Mononuclear cell (primary cell): ENCODE results near the gene PRMT9. TPM values are rescaled to one million over a fixed set of nuclear protein-coding genes. Genes with fewer than 3 reads are reported as not detected.

Source experiments
- H3K27me3 ChIP-seq: 2 replicates; pipeline ENCODE4 v1.6.0; 2011; ENCODE audit warnings: low read length, control low read depth; ENCODE audit not compliant: insufficient read depth
- H3K4me1 ChIP-seq: 2 replicates; pipeline ENCODE4 v1.5.1; 2011; ENCODE audit warnings: mild to moderate bottlenecking, low read length, control low read depth; ENCODE audit not compliant: insufficient read depth
- H3K4me3 ChIP-seq: 2 replicates; pipeline ENCODE4 v1.5.1; 2011; ENCODE audit warnings: mild to moderate bottlenecking, low read length, moderate library complexity
- H3K9me3 ChIP-seq: 2 replicates; pipeline ENCODE4 v1.5.1; 2011; ENCODE audit warnings: low read depth, mild to moderate bottlenecking, control low read depth, low read length
- total RNA-seq: library from RNA; depleted of rRNA; stranded (reverse); fragments of >200 nt; gene quantifications from one replicate; pipeline ENCODE4 v1.2.3, GENCODE V29; 2012

The PRMT9 gene
- total RNA-seq, 1 donor = 19.3 TPM

DNA sequence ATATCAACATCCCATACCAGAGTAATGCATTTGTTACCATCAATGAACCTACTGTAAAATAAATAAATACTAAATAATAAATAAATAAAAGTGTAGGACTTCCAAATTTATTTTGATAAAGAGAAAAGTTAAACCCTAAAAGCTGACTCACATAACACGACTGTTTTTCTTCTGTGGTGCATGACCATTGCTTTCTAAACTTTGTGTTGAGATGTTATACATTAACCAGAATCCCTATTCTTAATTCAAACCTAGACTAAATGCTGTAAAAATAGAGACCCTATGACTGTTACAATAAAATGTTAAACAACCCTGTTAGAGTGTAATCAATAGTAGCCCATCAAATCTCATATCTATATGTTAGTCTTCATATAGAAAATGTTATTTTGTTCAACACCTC is 20.9 kb upstream of the PRMT9 start:
- Histone ChIP-seq H3K27me3 (peaks cover 2% of the 10 kb centered on the region), H3K4me1 (no peaks in the 10 kb centered on the region), H3K9me3 (no peaks in the 10 kb centered on the region), H3K4me3 (no peak overlapping the region)

DNA sequence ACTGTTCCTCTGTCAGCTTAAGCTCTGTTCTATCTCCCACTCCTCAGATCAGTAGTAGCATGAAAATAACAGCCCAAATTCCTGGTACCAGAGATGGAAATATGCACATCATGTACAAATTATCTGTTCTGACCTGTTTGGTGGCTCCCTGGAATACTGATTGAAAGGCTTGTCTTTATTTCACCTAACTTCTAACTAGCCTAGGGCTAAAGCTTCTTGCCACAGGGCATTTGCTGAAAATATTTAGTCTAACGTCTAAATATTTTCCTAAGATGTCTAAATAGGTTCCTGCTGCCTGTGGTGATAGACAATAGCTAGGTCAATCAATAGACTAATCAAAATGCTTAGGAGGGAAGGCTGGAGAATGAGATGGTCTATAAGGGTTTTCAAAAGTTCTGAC is 12.9 kb upstream of the PRMT9 start:
- H3K4me3 ChIP-seq = no peak overlapping the region
- H3K9me3 ChIP-seq = no peaks in the 10 kb centered on the region
- no peaks in the 10 kb centered on the region for H3K4me1 ChIP-seq
- peaks cover 2% of the 10 kb centered on the region for H3K27me3 ChIP-seq

DNA sequence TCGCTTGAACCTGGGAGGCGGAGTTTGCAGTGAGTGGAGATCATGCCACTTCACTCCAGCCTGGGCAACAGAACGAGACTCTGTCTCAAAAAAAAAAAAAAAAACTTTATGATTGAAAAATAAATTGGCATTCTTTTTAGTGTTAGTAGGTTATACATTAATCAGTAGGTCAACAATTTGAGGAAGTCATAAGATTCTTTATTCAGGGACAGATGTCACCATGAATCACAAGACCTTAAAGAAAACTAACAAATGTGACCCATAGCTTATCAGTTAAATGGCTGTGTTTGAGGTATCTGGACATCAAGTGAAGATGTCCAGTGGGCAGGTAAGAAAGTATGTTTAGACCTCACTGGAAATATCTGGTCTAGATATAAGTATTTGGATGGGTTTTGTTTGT is 9.3 kb upstream of the PRMT9 start:
- no peaks in the 10 kb centered on the region for H3K27me3 ChIP-seq
- H3K4me3 ChIP-seq = no peak overlapping the region
- no peaks in the 10 kb centered on the region for H3K4me1 ChIP-seq
- H3K9me3 ChIP-seq = no peaks in the 10 kb centered on the region

DNA sequence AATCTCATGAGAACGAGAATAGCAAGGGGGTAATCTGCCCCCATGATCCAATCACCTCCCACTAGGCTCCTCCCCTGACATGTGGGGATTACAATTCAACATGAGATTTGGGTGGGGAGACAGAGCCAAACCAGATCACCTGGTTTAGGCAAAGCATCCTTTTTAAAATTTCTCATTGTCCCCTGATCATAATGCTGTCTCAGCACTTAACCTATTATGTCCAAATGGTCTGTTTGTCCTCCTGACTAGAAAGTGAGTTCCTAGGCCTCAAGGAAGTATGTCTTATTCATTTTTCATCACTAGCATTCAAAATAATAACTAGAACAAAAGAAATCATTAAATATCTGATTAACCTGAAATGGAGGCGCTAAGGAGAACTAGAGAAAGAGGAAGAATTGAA is 7.9 kb upstream of the PRMT9 start:
- no peaks in the 10 kb centered on the region for H3K4me1 ChIP-seq
- H3K27me3 ChIP-seq = no peaks in the 10 kb centered on the region
- no peaks in the 10 kb centered on the region for H3K9me3 ChIP-seq
- H3K4me3 ChIP-seq = no peak overlapping the region

DNA sequence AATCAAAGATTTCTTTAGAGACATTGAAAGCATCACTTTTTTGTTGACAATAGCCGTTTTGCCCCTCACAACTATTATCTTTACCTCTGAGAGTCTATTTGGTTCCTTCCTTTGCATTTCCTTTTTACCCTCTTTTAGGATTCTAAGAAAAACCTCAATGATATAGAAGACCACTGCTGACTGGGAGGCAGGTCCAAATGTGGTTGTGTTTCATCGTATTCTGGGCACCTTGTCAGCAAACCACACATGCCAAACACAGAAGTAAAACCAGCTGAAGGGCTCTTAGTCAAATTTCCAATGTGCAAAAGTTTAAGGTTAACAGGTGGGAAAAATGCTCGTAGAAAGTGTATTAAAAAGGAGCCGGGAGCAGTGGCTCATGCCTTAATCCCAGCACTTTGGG is 5.1 kb upstream of the PRMT9 start:
- Histone ChIP-seq H3K9me3 (no peaks in the 10 kb centered on the region), H3K4me3 (no peak overlapping the region), H3K27me3 (no peaks in the 10 kb centered on the region), H3K4me1 (peaks cover 6% of the 10 kb centered on the region)

DNA sequence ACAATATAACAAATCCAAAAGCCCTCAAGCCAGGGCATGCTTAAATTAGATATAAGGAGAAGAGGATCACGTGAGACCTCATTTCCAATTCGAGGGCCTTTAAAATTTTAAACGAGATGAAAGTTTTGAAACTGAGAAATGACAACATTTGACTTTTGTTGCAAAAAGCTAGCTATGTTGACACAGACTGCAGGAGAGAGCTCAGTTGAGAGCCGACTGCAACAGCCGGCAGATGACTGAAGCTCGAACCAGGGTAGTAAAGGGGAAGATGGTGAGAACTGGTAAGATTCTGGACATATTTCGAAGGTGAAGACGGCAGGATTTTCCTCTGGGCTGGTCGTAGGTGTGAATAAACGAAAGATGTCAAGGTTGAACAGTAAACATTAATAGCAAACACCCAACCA is 773 bp downstream of the PRMT9 start:
- peaks cover 17% of the 10 kb centered on the region for H3K4me1 ChIP-seq
- H3K27me3 ChIP-seq = no peaks in the 10 kb centered on the region
- peak overlapping the region; percentile 89 for H3K4me3 ChIP-seq
- no peaks in the 10 kb centered on the region for H3K9me3 ChIP-seq

DNA sequence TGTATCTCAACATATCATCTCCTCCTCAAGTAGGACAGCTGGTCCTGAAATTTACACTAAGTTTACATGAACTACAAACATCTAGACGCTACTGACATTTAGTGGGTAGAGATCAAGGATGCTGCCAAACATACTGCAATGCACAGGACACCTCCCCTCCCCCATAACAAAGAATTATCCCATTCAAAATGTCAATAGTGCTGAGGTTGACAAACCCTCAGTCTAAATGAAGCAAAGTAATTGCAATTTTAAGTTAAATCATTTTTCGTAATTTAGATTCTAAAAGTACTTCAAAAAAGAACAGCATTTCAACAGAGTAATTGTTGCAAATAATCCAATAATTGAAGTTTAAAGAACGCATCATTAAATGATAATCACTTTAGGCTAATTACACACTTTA is 1.2 kb downstream of the PRMT9 start:
- no peak overlapping the region for H3K4me3 ChIP-seq
- H3K4me1 ChIP-seq = peaks cover 17% of the 10 kb centered on the region
- no peaks in the 10 kb centered on the region for H3K9me3 ChIP-seq
- H3K27me3 ChIP-seq = no peaks in the 10 kb centered on the region

DNA sequence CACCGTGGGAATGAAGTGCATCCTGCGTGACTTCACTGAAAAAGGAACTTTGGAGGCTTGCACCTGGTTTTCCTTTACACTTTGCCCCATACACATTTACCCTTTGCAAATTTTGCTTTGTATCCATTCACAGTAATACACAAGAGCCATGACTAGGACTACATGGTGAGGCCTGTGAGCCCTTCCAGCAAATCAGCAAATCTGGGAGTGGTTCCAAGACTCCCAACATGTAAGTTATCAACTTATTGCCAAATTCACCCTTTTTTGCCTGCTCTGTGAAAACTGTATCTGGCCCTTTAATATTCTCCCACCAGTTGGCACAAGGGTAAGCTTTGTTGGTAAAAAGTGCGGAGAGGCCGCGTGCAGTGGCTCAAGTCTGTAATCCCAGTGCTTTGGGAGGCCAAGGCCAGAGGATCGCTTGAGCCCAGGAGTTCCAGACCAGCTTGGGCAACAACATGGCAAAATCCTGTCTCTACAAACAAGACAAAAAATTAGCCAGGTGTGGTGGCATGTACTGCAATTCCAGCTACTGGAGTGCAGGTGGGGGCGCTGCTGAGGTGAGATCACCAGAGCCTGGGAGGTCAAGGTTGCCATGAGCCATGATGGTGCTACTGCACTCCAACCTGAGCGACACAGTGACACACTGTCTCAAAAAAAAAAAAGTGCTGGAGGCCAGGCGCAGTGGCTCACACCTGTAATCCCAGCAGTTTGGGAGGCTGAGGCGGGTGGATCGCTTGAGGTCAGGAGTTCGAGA is 5.0 kb downstream of the PRMT9 start:
- Histone ChIP-seq H3K9me3 (no peaks in the 10 kb centered on the region), H3K27me3 (no peaks in the 10 kb centered on the region), H3K4me1 (peaks cover 11% of the 10 kb centered on the region), H3K4me3 (no peak overlapping the region)

DNA sequence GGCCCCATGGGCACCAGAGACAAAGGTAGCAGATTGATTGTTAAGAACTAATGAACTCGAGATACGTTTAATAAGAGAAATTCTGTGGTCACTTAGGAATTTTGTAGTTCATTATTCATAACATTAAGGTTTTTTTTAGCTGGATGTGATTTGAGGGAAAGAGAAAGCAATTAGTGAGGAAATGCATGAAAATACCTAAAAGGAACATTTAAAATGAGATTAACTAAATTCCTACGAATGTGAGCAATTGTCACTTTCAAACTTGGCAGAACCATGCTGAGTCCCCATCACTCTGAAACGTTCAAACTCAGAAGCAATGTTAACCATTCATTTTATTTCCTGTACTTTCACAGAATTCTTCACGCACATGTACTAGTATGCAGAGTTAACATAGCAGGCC is 5.9 kb downstream of the PRMT9 start:
- H3K4me3 ChIP-seq = no peak overlapping the region

DNA sequence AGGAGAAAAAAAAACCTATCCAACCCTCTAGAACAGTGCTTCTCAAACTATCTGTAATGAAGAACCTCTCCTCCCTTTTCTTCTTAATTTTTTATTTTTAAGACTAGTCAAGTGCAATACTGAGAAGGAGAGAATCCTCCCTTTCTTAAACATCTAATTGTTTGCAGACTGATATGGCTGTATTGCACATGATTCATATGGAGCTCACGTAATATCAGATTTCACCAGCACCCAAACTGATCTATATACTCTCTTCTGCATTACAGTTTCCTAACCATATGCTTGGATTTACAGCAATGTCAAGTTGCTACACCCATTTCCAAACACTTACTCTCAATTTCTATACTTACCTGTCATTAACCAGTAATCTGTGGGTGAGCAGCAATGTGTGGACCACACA is 9.5 kb downstream of the PRMT9 start:
- H3K9me3 ChIP-seq = no peaks in the 10 kb centered on the region
- H3K27me3 ChIP-seq = no peaks in the 10 kb centered on the region
- no peak overlapping the region for H3K4me3 ChIP-seq
- no peaks in the 10 kb centered on the region for H3K4me1 ChIP-seq

More for the DNA sequence above, 5.9 kb downstream of the PRMT9 start:
- peaks cover 7% of the 10 kb centered on the region for H3K4me1 ChIP-seq
- H3K27me3 ChIP-seq = no peaks in the 10 kb centered on the region
- H3K9me3 ChIP-seq = no peaks in the 10 kb centered on the region

DNA sequence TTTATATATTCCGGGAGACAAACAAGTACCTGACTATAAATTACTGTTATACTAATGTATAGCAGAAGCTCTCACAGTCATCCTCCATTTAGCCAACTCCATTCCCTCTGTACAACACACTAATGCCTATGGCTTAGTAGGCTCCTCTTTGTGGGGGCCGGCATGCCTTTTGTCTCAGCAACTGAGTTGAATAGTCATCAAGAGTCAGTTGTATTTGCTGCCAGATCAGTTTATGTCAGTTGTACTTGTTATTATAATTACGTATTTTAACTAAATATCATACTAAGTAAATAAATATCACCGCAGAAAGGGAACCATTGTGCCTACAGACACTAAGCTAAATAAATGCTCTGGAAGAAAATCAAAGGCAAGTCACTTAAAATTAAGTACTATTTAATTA is 9.9 kb downstream of the PRMT9 start:
- Histone ChIP-seq H3K4me3 (no peak overlapping the region), H3K4me1 (no peaks in the 10 kb centered on the region)

DNA sequence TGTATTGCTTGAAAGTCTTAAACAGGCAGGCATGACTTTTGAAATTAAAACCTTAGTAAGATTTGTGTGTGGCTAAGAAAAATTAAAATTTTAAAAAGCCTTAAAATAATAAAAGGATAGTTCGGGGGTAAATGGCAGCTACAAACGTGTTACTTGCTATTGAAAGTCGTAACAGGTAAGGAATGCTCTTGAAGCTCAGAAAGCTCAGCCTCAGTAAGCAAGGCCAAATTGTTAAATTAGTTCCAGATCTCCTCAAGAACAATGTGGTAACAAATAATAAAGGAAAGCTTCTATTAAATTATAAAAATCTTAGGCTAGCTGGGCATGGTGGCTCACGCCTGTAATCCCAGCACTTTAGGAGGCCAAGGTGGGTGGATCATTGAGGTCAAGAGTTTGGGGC is 25.5 kb downstream of the PRMT9 start:
- Histone ChIP-seq H3K27me3 (no peaks in the 10 kb centered on the region), H3K4me3 (no peak overlapping the region), H3K4me1 (no peaks in the 10 kb centered on the region)

More for the DNA sequence above, 9.9 kb downstream of the PRMT9 start:
- Histone ChIP-seq H3K27me3 (no peaks in the 10 kb centered on the region), H3K9me3 (no peaks in the 10 kb centered on the region)

DNA sequence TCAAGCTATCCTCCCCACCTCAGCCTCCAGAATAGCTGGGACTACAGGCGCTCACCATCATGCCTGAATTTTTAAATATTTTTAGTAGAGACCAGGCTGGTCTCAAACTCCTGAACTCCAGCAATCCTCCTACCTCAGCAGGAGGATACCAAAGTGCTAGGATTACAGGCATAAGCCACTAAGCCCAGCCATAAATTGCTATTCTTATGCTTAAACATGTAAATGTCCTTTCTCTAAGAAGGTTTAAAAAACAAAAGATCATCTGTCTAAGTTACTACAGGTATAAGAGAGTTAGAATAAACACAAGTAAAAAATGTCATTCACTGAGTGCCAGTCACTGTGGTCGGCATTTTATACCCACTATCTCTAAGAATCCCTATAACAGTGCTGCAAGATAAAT is 28.3 kb downstream of the PRMT9 start:
- Histone ChIP-seq H3K4me3 (no peak overlapping the region), H3K9me3 (no peaks in the 10 kb centered on the region), H3K27me3 (no peaks in the 10 kb centered on the region), H3K4me1 (no peaks in the 10 kb centered on the region)

More for the DNA sequence above, 25.5 kb downstream of the PRMT9 start:
- H3K9me3 ChIP-seq = no peaks in the 10 kb centered on the region

DNA sequence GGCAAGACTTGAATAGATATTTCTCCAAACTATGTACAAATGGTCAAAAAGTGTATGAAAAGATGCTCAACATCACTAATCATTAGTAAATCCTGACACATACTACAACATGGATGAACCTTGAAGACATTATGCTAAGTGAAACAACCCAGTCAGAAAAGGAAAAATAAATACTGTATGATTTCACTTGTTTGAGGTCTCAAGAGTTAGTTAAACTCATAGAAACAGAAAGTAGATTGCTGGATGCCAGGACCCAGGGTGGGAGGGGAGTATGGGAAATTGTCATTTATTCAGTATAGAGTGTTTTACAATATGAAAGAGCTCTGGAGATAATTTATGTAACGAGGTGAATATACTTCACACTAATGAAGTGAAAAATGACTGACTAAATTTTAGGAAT is 32.4 kb downstream of the PRMT9 start:
- H3K27me3 ChIP-seq = no peaks in the 10 kb centered on the region
- no peaks in the 10 kb centered on the region for H3K9me3 ChIP-seq
- no peak overlapping the region for H3K4me3 ChIP-seq
- H3K4me1 ChIP-seq = no peaks in the 10 kb centered on the region

DNA sequence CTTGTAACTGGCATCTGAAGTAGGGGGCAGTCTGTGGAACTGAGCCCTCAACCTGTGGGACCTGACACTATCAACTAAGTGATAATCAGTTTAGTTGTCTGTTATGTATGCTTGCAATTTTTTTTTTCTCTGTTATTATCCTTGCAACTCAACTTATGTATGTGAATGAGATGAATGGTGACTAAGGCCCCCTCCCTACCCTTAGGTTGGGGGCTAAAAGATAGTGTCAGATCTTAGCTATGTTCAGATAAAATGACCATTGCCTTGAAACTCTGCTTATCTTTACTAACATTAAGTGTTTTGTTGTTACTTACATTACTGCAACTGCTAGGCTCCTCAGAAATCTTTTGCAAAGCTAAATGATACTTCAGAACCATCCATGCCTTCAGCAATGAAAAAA is 35.3 kb downstream of the PRMT9 start:
- H3K4me1 ChIP-seq = no peaks in the 10 kb centered on the region
- no peaks in the 10 kb centered on the region for H3K27me3 ChIP-seq
- H3K9me3 ChIP-seq = no peaks in the 10 kb centered on the region
- H3K4me3 ChIP-seq = no peak overlapping the region

DNA sequence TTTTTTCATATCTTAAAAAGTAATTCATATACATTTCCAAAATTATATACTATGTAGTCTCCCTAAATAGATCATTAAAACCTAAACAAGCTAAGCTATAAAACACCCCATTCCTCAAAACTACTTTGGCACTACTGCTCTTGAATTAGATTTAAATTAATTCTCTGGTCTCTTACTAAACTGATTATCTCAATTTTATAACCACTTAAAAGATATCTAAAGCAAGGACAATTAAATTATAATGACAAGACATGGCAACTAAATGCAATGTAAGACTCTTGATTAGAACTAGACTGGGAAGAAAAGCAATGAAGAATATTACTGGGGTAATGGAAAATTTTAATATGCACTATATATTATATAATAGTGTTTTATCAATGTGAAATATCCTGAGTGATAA is 38.9 kb downstream of the PRMT9 start:
- H3K9me3 ChIP-seq = no peaks in the 10 kb centered on the region
- H3K4me1 ChIP-seq = no peaks in the 10 kb centered on the region
- no peaks in the 10 kb centered on the region for H3K27me3 ChIP-seq
- no peak overlapping the region for H3K4me3 ChIP-seq
